Occipital lobe (tissue), 2 donors: ENCODE data around the gene ANTKMT. TPM values are rescaled to one million over a fixed set of nuclear protein-coding genes. Genes with fewer than 3 reads are reported as not detected.
A peak's percentile ranks its signal among the peaks of the same experiment; 100 is the strongest.

Experiments used
- DNase-seq: peaks from one replicate; lab custom pipeline; 2025; lab: John Stamatoyannopoulos, UW
- total RNA-seq: library from RNA; depleted of rRNA; stranded (reverse); fragments of >200 nt; gene quantifications from one replicate; pipeline ENCODE4 v1.2.3, GENCODE V29; 2014

Gene ANTKMT
- total RNA-seq, 1 donor from 2014 or later: 11.5 TPM

DNA sequence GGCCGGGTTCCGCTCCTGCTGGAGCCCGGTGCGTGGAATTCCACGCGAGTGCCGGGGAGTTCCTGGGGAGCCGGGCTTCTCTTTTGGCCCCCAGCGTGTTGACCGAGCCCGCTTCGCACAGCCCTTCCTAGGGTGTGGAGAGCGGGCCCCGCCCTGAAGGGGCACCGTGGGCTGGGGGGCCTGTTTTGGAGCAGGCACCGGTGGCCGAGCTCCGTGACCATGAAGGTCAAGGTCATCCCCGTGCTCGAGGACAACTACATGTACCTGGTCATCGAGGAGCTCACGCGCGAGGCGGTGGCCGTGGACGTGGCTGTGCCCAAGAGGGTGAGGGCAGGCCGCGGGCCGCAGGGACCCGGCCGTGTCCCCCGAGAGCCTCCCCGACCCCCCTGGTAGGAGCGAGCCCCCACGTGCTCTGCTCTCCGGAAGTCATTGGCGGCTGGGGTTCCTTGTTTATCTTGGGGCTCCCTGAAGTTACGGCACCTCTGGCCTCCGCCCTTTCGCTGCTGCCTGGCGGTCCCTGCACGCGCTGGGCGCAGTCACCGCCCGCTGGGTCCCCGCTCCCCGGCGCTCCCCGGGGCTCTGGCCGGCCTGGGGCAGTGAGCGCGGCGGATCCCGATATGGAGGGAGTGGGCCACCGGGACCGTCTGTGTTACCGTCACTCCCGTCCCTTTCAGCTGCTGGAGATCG is 6.5 kb downstream of the ANTKMT start:
- no peak for DNase-seq

GRCh38 chr16:728131-728889 is 7.4 kb downstream of the ANTKMT start:
- DNase-seq: peak; percentile 53

- DNase-seq: no peak
Measured at GRCh38 chr16:728890-729744, 8.2 kb downstream of the ANTKMT start.

DNA sequence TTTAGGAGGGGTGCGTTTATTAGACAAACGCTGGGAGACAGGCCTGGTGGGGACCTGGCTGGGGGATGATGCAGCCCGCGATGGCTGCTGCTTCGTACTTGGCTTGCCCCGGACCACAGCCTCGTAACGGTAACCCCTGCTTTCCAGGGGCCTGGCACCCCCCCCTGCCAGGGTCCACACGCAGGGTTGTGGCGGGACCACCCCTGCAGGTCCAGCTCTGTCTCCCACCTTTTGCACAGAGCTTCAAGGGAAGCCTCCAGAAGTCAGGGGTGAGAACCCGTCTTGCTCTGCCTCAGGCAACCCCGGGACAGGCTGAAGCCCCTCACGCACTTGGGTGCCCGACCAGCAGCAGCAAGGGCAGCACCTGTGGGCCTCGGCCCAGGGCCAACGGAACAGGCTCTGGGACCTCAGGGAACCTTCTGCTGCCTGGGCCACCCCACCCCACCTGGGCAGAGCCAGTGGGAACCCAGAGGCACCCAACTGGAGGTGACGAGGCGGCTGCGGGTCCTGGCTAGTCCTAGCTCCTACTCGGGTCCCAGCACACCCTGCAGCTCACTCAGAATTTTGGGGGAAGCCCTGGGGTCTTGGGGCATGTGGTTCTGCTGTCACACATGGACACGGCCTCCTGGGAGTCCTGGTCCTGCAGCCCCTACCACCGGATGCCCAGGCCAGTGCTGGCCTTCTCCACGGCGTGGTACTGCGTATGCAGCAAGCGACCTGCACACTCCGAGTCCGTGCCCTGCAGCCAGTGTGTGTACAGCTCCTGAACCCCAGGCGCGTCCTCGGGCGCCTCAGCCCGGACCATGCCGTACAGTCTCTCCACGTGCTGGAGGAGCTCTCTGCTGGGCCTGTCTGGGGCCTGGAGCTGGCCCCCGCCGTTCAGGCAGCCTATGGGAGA is 9.1 kb downstream of the ANTKMT start:
- no peak for DNase-seq

GRCh38 chr16:730666-731509 is 9.9 kb downstream of the ANTKMT start:
- DNase-seq: no peak

DNA sequence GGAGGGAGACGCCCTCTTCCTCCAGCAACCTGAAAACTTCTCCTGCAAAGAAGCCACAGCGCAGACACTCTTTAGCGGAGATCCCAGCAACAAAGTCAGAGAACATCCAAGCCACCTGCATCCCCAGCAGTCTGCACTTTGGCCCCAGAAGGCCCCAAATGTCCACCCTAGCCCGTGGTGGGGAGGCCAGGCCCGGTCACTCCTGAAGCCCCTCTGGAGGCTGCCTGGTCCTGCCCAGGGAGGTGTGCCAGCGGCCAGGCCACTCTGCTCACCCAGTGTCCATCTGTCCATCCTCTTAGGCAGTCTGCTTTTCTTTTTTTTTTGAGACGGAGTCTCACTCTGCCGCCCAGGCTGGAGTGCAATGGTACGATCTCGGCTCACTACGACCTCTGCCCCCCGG is 11.4 kb downstream of the ANTKMT start:
- no peak for DNase-seq

- no peak for DNase-seq
Measured at GRCh38 chr16:732936-733335, 12.0 kb downstream of the ANTKMT start.

DNA sequence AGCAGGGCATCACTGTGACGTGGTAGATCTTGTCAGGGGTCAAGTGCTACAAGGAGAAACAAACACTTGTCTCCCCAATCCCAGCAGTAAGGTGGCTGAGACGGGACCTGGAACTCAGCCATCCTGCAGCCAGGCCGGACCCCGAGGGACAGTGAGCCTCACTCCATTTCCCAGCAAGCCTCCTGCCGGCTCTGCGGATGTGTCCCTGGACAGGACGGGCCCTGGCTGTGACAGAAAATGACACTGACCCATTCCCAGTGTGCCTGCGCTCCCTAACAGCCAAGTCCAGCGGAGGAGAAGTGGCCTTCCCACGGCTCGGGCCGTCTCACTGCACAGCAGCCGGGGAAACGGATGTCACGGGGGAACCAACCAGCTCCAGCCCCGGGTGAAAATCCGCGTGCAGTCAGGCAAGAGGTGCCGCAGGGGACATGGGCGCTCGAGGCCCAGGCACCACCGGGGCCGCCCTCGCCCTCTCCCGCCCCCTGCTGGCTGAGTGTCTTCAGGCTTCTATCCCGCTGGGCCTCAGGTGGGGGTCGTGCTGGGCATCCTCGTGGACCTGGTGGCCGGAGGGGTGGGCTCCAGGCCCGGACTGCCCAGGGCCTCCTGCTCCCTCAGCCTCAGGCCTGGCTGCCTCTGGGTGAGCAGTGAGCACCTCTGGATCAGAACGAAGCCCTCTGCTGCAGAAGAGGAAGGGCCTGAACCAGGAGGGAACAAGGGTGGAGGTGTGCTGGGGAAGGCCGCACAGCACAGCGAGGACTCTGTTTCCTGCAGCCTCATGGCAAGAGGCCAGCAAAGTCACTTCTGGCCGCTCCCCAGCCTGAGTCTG is 12.6 kb downstream of the ANTKMT start:
- no peak for DNase-seq

DNA sequence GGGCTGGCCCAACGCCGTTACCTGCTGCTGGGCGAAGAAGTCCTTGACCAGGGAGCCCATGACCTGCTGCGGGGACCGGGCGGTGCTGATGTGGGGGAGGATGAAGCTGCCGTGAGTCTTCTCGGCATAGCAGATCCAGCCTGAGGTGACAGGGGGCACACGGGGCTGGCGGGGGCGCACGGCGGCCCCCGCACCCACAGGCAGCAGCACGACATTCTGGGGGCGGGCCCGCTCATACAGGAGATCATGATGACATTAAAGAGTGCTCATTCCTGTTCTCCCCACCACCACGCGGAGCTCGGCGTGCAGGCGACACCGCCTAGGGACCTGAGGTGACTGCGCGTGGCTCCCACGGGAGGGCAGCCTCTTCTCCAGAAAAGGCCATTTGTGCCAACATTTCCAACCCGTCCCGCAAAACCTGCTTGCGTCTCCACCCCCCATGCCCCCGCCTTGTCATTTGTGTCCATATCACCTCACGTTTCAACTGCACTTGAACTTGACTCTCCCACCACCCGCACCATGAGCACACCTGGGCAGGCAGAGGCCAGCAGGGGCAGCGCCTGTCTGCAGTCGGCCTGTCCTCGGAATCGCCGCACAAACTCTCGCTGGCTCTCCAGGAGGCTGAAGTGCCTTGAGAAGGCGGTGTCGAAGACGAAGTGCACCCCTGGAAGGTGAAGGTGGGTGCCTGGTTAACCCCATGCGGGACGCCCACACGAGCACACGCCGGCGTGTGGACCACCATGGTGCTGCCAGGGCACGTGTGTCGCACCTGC is 13.4 kb downstream of the ANTKMT start:
- no peak for DNase-seq

- no peak for DNase-seq
Measured at GRCh38 chr16:734981-735881, 14.3 kb downstream of the ANTKMT start.

DNA sequence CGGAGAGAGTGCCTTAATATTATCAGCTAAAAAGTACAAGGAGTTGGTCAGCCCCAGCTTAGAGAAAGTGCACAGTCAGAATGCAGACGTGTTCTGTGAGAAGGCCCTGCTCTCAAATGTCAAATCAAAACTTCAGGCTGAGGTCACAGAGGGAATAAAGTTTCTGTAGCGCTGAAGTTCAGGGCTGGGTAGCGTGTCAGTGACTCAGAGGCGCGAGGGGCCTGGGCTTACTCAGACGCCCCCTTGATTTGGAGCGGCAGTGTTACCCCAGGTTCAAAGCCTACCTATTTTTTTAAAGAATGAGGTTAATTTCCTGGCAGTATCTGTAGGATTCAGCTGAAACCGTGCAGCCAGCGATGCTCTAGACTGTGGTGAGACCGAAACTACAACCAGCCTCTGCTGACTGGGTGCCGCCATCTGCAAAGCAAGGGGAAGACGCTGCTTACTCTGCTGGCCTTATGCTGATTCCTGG is 15.1 kb downstream of the ANTKMT start:
- no peak for DNase-seq

- DNase-seq: no peak
Measured at GRCh38 chr16:736936-737481, 16.1 kb downstream of the ANTKMT start.

GRCh38 chr16:739560-740458 is 18.9 kb downstream of the ANTKMT start:
- no peak for DNase-seq

DNA sequence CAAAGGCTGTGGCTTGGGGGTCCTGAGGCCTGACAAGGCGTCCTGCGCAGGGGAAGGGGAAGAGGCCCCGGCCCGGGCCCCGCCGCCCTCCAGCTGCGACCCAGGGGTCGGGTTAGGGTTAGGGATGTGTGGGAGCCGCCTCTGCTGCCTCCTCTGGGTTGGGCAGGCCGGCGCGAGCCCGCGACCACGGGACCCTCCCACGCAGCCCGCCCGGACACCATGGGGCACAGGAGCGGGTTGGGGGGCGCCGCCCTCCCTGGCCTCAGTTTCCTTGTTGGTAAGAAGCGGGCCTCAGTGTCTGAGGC is 19.5 kb downstream of the ANTKMT start:
- no peak for DNase-seq

- peak; percentile 80 for DNase-seq
Measured at GRCh38 chr16:740764-741505, 20.0 kb downstream of the ANTKMT start, which contains the start of gene CIAO3. CIAO3 (minus strand) TSS chr16:740997; CDS start chr16:740985, 12 bp downstream.
